IMR-90 (cell line): Measurements from ENCODE around the gene SVIL. TPM values are rescaled to one million over a fixed set of nuclear protein-coding genes. Genes with fewer than 3 reads are reported as not detected.

Source experiments
- ATAC-seq: fragments of 200-7000 bp; cut with Tn5 transposase; 2 replicates; pipeline ENCODE4 v1.9.1; 2020; ENCODE audit warnings: low read depth, mild to moderate bottlenecking, moderate library complexity
- BruUV-seq: library from RNA; stranded (reverse); fragments of 400-500 nt; replicated peaks from 2 replicates; lab custom pipeline; 2021; lab: Mats Ljungman, UMichigan
- CTCF ChIA-PET: fragments of 300-600 bp; formaldehyde crosslinking; extraction: SDS; loops from one replicate; lab custom pipeline; 2021; ENCODE audit warnings: antibody characterized with exemption; lab: Yijun Ruan, JAX
- POLR2A ChIA-PET: fragments of 300-600 bp; sonication (Branson Sonifier 250); formaldehyde crosslinking; loops from one replicate; lab custom pipeline; 2022; ENCODE audit warnings: antibody characterized with exemption; ENCODE audit not compliant: unreplicated experiment; lab: Charles Lee
- DNase-seq: peaks from one replicate; pipeline ENCODE4 v3.0.0; 2013
- H2AFZ ChIP-seq: replicated peaks from 2 replicates; pipeline ENCODE3; 2013; ENCODE audit warnings: low read length, mild to moderate bottlenecking; ENCODE audit not compliant: poor library complexity
- H2AK5ac ChIP-seq: 2 replicates; pipeline ENCODE4 v1.6.1; 2013; ENCODE audit warnings: low read depth, low read length, inconsistent platforms
- H2AK9ac ChIP-seq: replicated peaks from 2 replicates; pipeline ENCODE3; 2013; ENCODE audit warnings: mild to moderate bottlenecking, low read depth, low read length, moderate library complexity; ENCODE audit not compliant: poor library complexity
- H2BK120ac ChIP-seq: 2 replicates; pipeline ENCODE4 v1.6.1; 2013; ENCODE audit warnings: low read depth, low read length, inconsistent platforms
- H2BK15ac ChIP-seq: 3 replicates; pipeline ENCODE4 v1.6.1; 2013; ENCODE audit warnings: low read depth, low read length, inconsistent platforms
- H2BK20ac ChIP-seq: 2 replicates; pipeline ENCODE4 v1.6.1; 2013; ENCODE audit warnings: low read depth, mild to moderate bottlenecking, inconsistent platforms, low read length, moderate library complexity
- H2BK5ac ChIP-seq: 2 replicates; pipeline ENCODE4 v1.6.1; 2013; ENCODE audit warnings: mild to moderate bottlenecking, low read depth, low read length, inconsistent platforms; ENCODE audit not compliant: poor library complexity, severe bottlenecking
- H3K14ac ChIP-seq: replicated peaks from 2 replicates; pipeline ENCODE4 v1.6.1; 2013; ENCODE audit warnings: low read depth, low read length, inconsistent platforms
- H3K18ac ChIP-seq: 2 replicates; pipeline ENCODE4 v1.6.1; 2013; ENCODE audit warnings: low read depth, low read length, control low read depth
- H3K23ac ChIP-seq: 2 replicates; pipeline ENCODE4 v1.6.1; 2013; ENCODE audit warnings: low read depth, low read length, inconsistent platforms
- H3K27ac ChIP-seq: 2 replicates; pipeline ENCODE4 v1.5.1; 2013; ENCODE audit warnings: mild to moderate bottlenecking, control low read depth, low read length; ENCODE audit not compliant: insufficient read depth
- H3K27me3 ChIP-seq: 2 replicates; pipeline ENCODE4 v1.6.1; 2013; ENCODE audit warnings: low read length; ENCODE audit not compliant: control insufficient read depth, insufficient read depth
- H3K36me3 ChIP-seq: 2 replicates; pipeline ENCODE4 v1.6.1; 2013; ENCODE audit warnings: low read length, mixed read lengths; ENCODE audit not compliant: control insufficient read depth, insufficient read depth
- H3K4ac ChIP-seq: 2 replicates; pipeline ENCODE4 v1.6.1; 2013; ENCODE audit warnings: low read depth, low read length, inconsistent platforms
- H3K4me1 ChIP-seq: 2 replicates; pipeline ENCODE4 v1.6.1; 2013; ENCODE audit warnings: low read length, mixed read lengths; ENCODE audit not compliant: control insufficient read depth, insufficient read depth
- H3K4me2 ChIP-seq: 2 replicates; pipeline ENCODE4 v1.6.1; 2013; ENCODE audit warnings: low read depth, mild to moderate bottlenecking, control low read depth, low read length, moderate library complexity
- H3K4me3 ChIP-seq: 2 replicates; pipeline ENCODE4 v1.5.1; 2013; ENCODE audit warnings: low read depth, mild to moderate bottlenecking, control low read depth, low read length, moderate library complexity; ENCODE audit not compliant: insufficient read depth
- H3K56ac ChIP-seq: 2 replicates; pipeline ENCODE4 v1.6.1; 2013; ENCODE audit warnings: low read length, inconsistent platforms; ENCODE audit not compliant: insufficient read depth; ENCODE audit errors: extremely low read depth
- H3K79me1 ChIP-seq, 2 experiments: 2 replicates each; pipeline ENCODE4 v1.6.1; 2013; ENCODE audit warnings: low read length in 2 of 2, inconsistent platforms in 1 of 2, low read depth in 1 of 2
- H3K9ac ChIP-seq: 2 replicates; pipeline ENCODE4 v1.6.1; 2013; ENCODE audit warnings: low read depth, low read length, control low read depth
- H3K9me1 ChIP-seq: 2 replicates; pipeline ENCODE4 v1.6.1; 2013; ENCODE audit warnings: low read length, inconsistent platforms; ENCODE audit not compliant: insufficient read depth
- H3K9me3 ChIP-seq: 2 replicates; pipeline ENCODE4 v1.6.1; 2013; ENCODE audit warnings: low read length; ENCODE audit not compliant: control insufficient read depth, insufficient read depth
- H4K20me1 ChIP-seq: 2 replicates; pipeline ENCODE4 v1.6.1; 2013; ENCODE audit warnings: low read length, inconsistent platforms; ENCODE audit not compliant: insufficient read depth
- H4K5ac ChIP-seq: 2 replicates; pipeline ENCODE4 v1.6.1; 2013; ENCODE audit warnings: mild to moderate bottlenecking, low read depth, low read length, control low read depth
- H4K8ac ChIP-seq, 2 experiments: 2 replicates each; pipeline ENCODE4 v1.6.1; 2013; ENCODE audit warnings: low read depth in 2 of 2, low read length in 2 of 2, control low read depth in 1 of 2, inconsistent platforms in 1 of 2
- H4K91ac ChIP-seq: 2 replicates; pipeline ENCODE4 v1.6.1; 2013; ENCODE audit warnings: low read depth, low read length, inconsistent platforms; ENCODE audit not compliant: insufficient read depth
- BHLHE40 ChIP-seq: fragments of 150-350 bp; IDR thresholded peaks from 2 replicates; pipeline ENCODE4 v1.6.1; 2016; ENCODE audit warnings: mild to moderate bottlenecking, low read depth, low read length
- CEBPB ChIP-seq: IDR thresholded peaks from 2 replicates; pipeline ENCODE4 v1.6.1; 2012; ENCODE audit warnings: low read depth, low read length, improper control_type of control experiment
- CHD1 ChIP-seq: IDR thresholded peaks from 2 replicates; pipeline ENCODE4 v1.6.1; 2012; ENCODE audit warnings: low read depth, low read length, improper control_type of control experiment
- MAFK ChIP-seq: IDR thresholded peaks from 2 replicates; pipeline ENCODE4 v1.6.1; 2012; ENCODE audit warnings: low read depth, low read length, improper control_type of control experiment
- MAZ ChIP-seq: IDR thresholded peaks from 2 replicates; pipeline ENCODE4 v1.6.1; 2012; ENCODE audit warnings: low read depth, mild to moderate bottlenecking, low read length, improper control_type of control experiment, moderate library complexity, borderline replicate concordance
- MXI1 ChIP-seq: IDR thresholded peaks from 2 replicates; pipeline ENCODE4 v1.6.1; 2012; ENCODE audit warnings: low read depth, mild to moderate bottlenecking, low read length, moderate library complexity, borderline replicate concordance
- NFE2L2 ChIP-seq: fragments of 150-350 bp; IDR thresholded peaks from 2 replicates; pipeline ENCODE4 v1.6.1; 2016; ENCODE audit warnings: low read depth, mild to moderate bottlenecking, low read length
- POLR2A ChIP-seq: IDR thresholded peaks from 2 replicates; pipeline ENCODE4 v1.6.1; 2012; ENCODE audit warnings: mild to moderate bottlenecking, low read depth, low read length
- RAD21 ChIP-seq: IDR thresholded peaks from 2 replicates; pipeline ENCODE4 v1.6.1; 2012; ENCODE audit warnings: low read length, improper control_type of control experiment
- RCOR1 ChIP-seq: IDR thresholded peaks from 2 replicates; pipeline ENCODE4 v1.6.1; 2012; ENCODE audit warnings: mild to moderate bottlenecking, low read length, improper control_type of control experiment; ENCODE audit not compliant: insufficient replicate concordance
- RFX5 ChIP-seq: IDR thresholded peaks from 2 replicates; pipeline ENCODE4 v1.8.0; 2012; ENCODE audit warnings: low read depth, mild to moderate bottlenecking, low read length, moderate library complexity
- SMC3 ChIP-seq: fragments of 150-350 bp; IDR thresholded peaks from 2 replicates; pipeline ENCODE4 v1.6.1; 2016; ENCODE audit warnings: low read depth, mild to moderate bottlenecking, antibody characterized with exemption, low read length, moderate library complexity
- WGBS, 2 experiments: methylation state at CpG; one replicate each; pipeline versions ENCODE4 v1.1.5 to v1.1.7; 2013; ENCODE audit warnings: missing lambda C conversion rate in 2 of 2; ENCODE audit not compliant: insufficient read length in 1 of 2; ENCODE audit errors: extremely low coverage in 2 of 2; 5-methylcytosine and 5-hydroxymethylcytosine counted together
- dilution Hi-C: fragments of 300-500 bp; cut with HindIII; formaldehyde crosslinking; loops from one replicate; pipeline ENCODE4 v1.14.3; 2018; ENCODE audit warnings: low sequenced_read_pairs; ENCODE audit not compliant: unreplicated experiment
- in situ Hi-C: fragments of 300-500 bp; cut with MboI; formaldehyde crosslinking; loops from 3 replicates; pipeline ENCODE4 v1.14.3; 2019; ENCODE audit warnings: low sequenced_read_pairs, inconsistent platforms, mixed read lengths
- intact Hi-C: fragments of 100-400 bp; cut with micrococcal nuclease; formaldehyde crosslinking; loops from 2 replicates; pipeline ENCODE4 v1.10.0; 2022
- polyA plus RNA-seq, 3 experiments: library from polyadenylated mRNA; depleted of rRNA; stranded (reverse); fragments of >200 nt; gene quantifications; 2 replicates each; pipeline ENCODE4 v1.2.3, GENCODE V29; 2012; ENCODE audit warnings: low replicate concordance in 1 of 3
- total RNA-seq: library from RNA; depleted of rRNA; stranded (reverse); fragments of >200 nt; gene quantifications from 2 replicates; pipeline ENCODE4 v1.2.3, GENCODE V29; 2012
- TF ChIP-seq, protein P1 (sequence below): conservative IDR thresholded peaks from 2 replicates; pipeline ENCODE4 v1.5.1; 2012; ENCODE audit warnings: mild to moderate bottlenecking, low read depth, low read length, improper control_type of control experiment
- TF ChIP-seq, protein P2 (sequence below): fragments of 150-350 bp; IDR thresholded peaks from 2 replicates; pipeline ENCODE4 v1.6.1; 2016; ENCODE audit warnings: low read depth, mild to moderate bottlenecking, low read length, moderate library complexity, borderline replicate concordance

Gene SVIL
- total and polyA plus RNA-seq, 2 of the 4 experiments (the other 2 are of a cell fraction), result 11.5 to 11.6 TPM

DNA sequence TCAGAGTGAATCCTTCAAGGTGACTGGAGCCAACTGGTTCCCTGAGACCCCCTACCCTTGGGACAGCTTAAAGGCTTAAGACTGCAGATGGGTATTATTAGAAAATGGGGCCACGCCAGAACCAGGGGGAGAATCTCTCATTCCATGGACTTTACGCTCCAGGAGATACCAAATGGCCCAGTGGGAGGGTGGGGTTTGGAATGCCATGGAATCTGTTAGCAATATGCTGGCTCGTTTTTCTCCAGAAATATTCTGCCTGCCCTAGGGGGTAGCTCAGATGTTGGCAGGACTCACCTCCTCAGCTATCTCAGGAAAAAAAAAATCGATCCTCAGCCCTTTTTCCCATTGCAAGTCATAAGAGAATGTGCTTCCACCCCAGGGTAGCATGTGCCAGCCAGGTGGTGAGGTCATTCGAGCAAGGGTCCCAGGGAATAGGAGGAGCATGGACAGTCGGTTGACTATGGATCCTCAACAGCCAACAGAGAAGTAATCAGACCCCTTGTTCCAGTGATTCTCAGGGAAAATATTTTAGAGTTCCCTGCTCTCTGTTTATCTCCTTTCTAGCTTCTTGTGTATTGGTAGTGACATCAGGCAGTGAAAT is 22.9 kb downstream of the SVIL start:
- H4K91ac ChIP-seq, result no peak overlapping the region
- H3K56ac ChIP-seq, result no peak overlapping the region
- no peak overlapping the region for H3K23ac ChIP-seq
- H3K9me1 ChIP-seq, result peaks cover 7% of the 10 kb centered on the region
- peaks cover 6% of the 10 kb centered on the region for H3K36me3 ChIP-seq
- CTCF ChIA-PET, result no interaction called here
- H3K4me1 ChIP-seq, result peaks cover 4% of the 10 kb centered on the region
- H2AFZ ChIP-seq, result no peak overlapping the region
- in situ Hi-C loops (no loop called here), dilution Hi-C loops (no loop called here), intact Hi-C loops (no loop called here)
- H3K9me3 ChIP-seq, result no peaks in the 10 kb centered on the region; the same call in 1 of the 2 replicates
- peak overlapping the region; percentile 32; the same call in 1 of the 2 replicates for H3K4ac ChIP-seq
- ATAC-seq (no peak), DNase-seq (no peak)
- no peak overlapping the region for H3K18ac ChIP-seq
- H4K8ac ChIP-seq, result no peak overlapping the region
- no TSS peak for BruUV-seq
- no peak overlapping the region for H4K5ac ChIP-seq
- H3K27ac ChIP-seq, result no peak overlapping the region
- POLR2A ChIA-PET, result no interaction called here
- H2BK15ac ChIP-seq, result no peak overlapping the region
- TF ChIP-seq POLR2A, result no peak
- no peak for TF ChIP-seq NFE2L2
- TF ChIP-seq, protein P1, sequence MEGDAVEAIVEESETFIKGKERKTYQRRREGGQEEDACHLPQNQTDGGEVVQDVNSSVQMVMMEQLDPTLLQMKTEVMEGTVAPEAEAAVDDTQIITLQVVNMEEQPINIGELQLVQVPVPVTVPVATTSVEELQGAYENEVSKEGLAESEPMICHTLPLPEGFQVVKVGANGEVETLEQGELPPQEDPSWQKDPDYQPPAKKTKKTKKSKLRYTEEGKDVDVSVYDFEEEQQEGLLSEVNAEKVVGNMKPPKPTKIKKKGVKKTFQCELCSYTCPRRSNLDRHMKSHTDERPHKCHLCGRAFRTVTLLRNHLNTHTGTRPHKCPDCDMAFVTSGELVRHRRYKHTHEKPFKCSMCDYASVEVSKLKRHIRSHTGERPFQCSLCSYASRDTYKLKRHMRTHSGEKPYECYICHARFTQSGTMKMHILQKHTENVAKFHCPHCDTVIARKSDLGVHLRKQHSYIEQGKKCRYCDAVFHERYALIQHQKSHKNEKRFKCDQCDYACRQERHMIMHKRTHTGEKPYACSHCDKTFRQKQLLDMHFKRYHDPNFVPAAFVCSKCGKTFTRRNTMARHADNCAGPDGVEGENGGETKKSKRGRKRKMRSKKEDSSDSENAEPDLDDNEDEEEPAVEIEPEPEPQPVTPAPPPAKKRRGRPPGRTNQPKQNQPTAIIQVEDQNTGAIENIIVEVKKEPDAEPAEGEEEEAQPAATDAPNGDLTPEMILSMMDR, result no peak
- no peak for TF ChIP-seq MXI1
- no peak for TF ChIP-seq BHLHE40
- no peak for TF ChIP-seq SMC3
- TF ChIP-seq MAZ, result no peak
- TF ChIP-seq CEBPB, result no peak
- TF ChIP-seq, protein P2, sequence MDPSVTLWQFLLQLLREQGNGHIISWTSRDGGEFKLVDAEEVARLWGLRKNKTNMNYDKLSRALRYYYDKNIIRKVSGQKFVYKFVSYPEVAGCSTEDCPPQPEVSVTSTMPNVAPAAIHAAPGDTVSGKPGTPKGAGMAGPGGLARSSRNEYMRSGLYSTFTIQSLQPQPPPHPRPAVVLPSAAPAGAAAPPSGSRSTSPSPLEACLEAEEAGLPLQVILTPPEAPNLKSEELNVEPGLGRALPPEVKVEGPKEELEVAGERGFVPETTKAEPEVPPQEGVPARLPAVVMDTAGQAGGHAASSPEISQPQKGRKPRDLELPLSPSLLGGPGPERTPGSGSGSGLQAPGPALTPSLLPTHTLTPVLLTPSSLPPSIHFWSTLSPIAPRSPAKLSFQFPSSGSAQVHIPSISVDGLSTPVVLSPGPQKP, result no peak
- TF ChIP-seq CHD1, result no peak
- TF ChIP-seq RCOR1, result no peak
- no peak for TF ChIP-seq MAFK
- no peak for TF ChIP-seq RAD21
- no peak for TF ChIP-seq RFX5
- H3K14ac ChIP-seq, result no peak overlapping the region
- H3K79me1 ChIP-seq, result peaks cover 11 to 78% of the 10 kb centered on the region in 2 experiments
- no peak overlapping the region for H3K4me3 ChIP-seq
- H3K27me3 ChIP-seq, result no peaks in the 10 kb centered on the region
- H2AK9ac ChIP-seq, result no peak overlapping the region
- no peak overlapping the region for H3K4me2 ChIP-seq
- no peak overlapping the region for H2BK20ac ChIP-seq
- H2BK120ac ChIP-seq, result no peak overlapping the region
- H2BK5ac ChIP-seq, result no peak overlapping the region
- H4K20me1 ChIP-seq, result peaks cover 44% of the 10 kb centered on the region
- WGBS, 2 experiments, result no CpG with 5 or more reads among the region's 6 CpGs
- H3K9ac ChIP-seq, result no peak overlapping the region
- H2AK5ac ChIP-seq, result no peak overlapping the region
